Upper lobe of left lung (tissue), 4 donors: ENCODE data around the gene PDXDC1.

Experiments used
- EP300 ChIP-seq, 4 donors: sonication (generic); formaldehyde crosslinking; IDR thresholded peaks; one replicate each; pipeline ENCODE4 v1.5.1; 2017; ENCODE audit warnings: antibody characterized with exemption in 4 of 4, control low read depth in 2 of 4
- POLR2A ChIP-seq, 4 donors: fragments of 450-650 bp; IDR thresholded peaks; one replicate each; pipeline ENCODE4 v1.5.1; 2016 to 2017; ENCODE audit warnings: antibody characterized with exemption in 4 of 4, mild to moderate bottlenecking in 2 of 4
- POLR2AphosphoS5 ChIP-seq, 2 donors: sonication (generic); formaldehyde crosslinking; IDR thresholded peaks; one replicate each; pipeline ENCODE4 v1.5.1; 2017; ENCODE audit warnings: antibody characterized with exemption in 2 of 2

GRCh38 chr16:15043344-15043743 lies 68.5 kb downstream of the PDXDC1 start:
- TF ChIP-seq POLR2A (IDR thresholded peaks at IDR 0.05) (no peak), EP300 (IDR thresholded peaks at IDR 0.05) (no peak), POLR2AphosphoS5 (IDR thresholded peaks at IDR 0.05) (no peak)
